GM06990 (cell line): Measurements from ENCODE around the gene ADGRB2.

Experiments
- DNase-seq: peaks from one replicate; pipeline ENCODE4 v3.0.0-alpha.2; 2011; ENCODE audit not compliant: insufficient read length; ENCODE audit errors: extremely low read depth
- H3K27me3 ChIP-seq: replicated peaks from 2 replicates; pipeline ENCODE4 v1.6.0; 2011; ENCODE audit warnings: low read length; ENCODE audit not compliant: control insufficient read depth, insufficient read depth
- H3K36me3 ChIP-seq: 2 replicates; pipeline ENCODE4 v1.5.1; 2011; ENCODE audit warnings: low read length; ENCODE audit not compliant: control insufficient read depth, insufficient read depth
- H3K4me3 ChIP-seq: replicated peaks from 2 replicates; pipeline ENCODE4 v1.5.1; 2011; ENCODE audit warnings: low read depth, mild to moderate bottlenecking, control low read depth, low read length
- CTCF ChIP-seq: IDR thresholded peaks from 2 replicates; pipeline ENCODE4 v1.5.1; 2011; ENCODE audit warnings: low read length, control low read depth, mild to moderate bottlenecking, inconsistent platforms; ENCODE audit not compliant: insufficient read depth, poor library complexity, severe bottlenecking

ADGRB2 gene

GRCh38 chr1:31800674-31800967, 36.5 kb upstream of the ADGRB2 start:
- DNase-seq = no peak
- Histone ChIP-seq H3K27me3 (peaks cover 2% of the 10 kb centered on the region), H3K4me3 (no peak overlapping the region), H3K36me3 (no peaks in the 10 kb centered on the region)
- TF ChIP-seq CTCF = no peak

- H3K36me3 ChIP-seq = no peaks in the 10 kb centered on the region
- peaks cover 2% of the 10 kb centered on the region for H3K27me3 ChIP-seq
- TF ChIP-seq CTCF = no peak
- no peak overlapping the region for H3K4me3 ChIP-seq
- no peak for DNase-seq
Measured at GRCh38 chr1:31799895-31800673, 35.9 kb upstream of the ADGRB2 start.

- no peak for DNase-seq
- no peaks in the 10 kb centered on the region for H3K36me3 ChIP-seq
- no peak overlapping the region for H3K4me3 ChIP-seq
- no peak for TF ChIP-seq CTCF
- H3K27me3 ChIP-seq = peaks cover 2% of the 10 kb centered on the region
Measured at GRCh38 chr1:31799196-31799894, 35.2 kb upstream of the ADGRB2 start.

GRCh38 chr1:31798433-31799195, 34.5 kb upstream of the ADGRB2 start:
- Histone ChIP-seq H3K36me3 (no peaks in the 10 kb centered on the region), H3K27me3 (peaks cover 2% of the 10 kb centered on the region), H3K4me3 (no peak overlapping the region)
- TF ChIP-seq CTCF = no peak
- DNase-seq = no peak

GRCh38 chr1:31798086-31798432, 33.9 kb upstream of the ADGRB2 start:
- no peak overlapping the region for H3K4me3 ChIP-seq
- no peak for DNase-seq
- H3K36me3 ChIP-seq = no peaks in the 10 kb centered on the region
- no peak for TF ChIP-seq CTCF
- peaks cover 2% of the 10 kb centered on the region for H3K27me3 ChIP-seq
